OCI-LY1 (cell line): Measurements from ENCODE around the gene WDR70.

Experiments used
- H2AFZ ChIP-seq: fragments of 200-600 bp; sonication (generic), shearing (Covaris generic); 2 replicates; pipeline ENCODE4 v1.6.0; 2014; ENCODE audit warnings: antibody characterized with exemption, mild to moderate bottlenecking, low read length
- H3F3A ChIP-seq: fragments of 200-600 bp; sonication (generic), shearing (Covaris generic); 2 replicates; pipeline ENCODE4 v1.6.0; 2014; ENCODE audit warnings: mild to moderate bottlenecking, antibody characterized with exemption, low read length, moderate library complexity; ENCODE audit not compliant: insufficient read depth
- H3K27ac ChIP-seq: fragments of 200-600 bp; sonication (generic); 2 replicates; pipeline ENCODE4 v1.5.1; 2014; ENCODE audit warnings: low read length, mixed run types, mild to moderate bottlenecking, low read depth; ENCODE audit not compliant: poor library complexity, severe bottlenecking
- H3K27me3 ChIP-seq: fragments of 200-600 bp; sonication (generic); 2 replicates; pipeline ENCODE4 v1.6.0; 2014; ENCODE audit warnings: antibody characterized with exemption, mild to moderate bottlenecking, low read length, moderate library complexity; ENCODE audit not compliant: insufficient read depth
- H3K36me3 ChIP-seq: fragments of 200-600 bp; sonication (generic); 2 replicates; pipeline ENCODE4 v1.6.1; 2014; ENCODE audit warnings: mild to moderate bottlenecking, antibody characterized with exemption, low read length, moderate library complexity, mixed read lengths; ENCODE audit not compliant: insufficient read depth
- H3K4me1 ChIP-seq: fragments of 200-600 bp; sonication (generic); 2 replicates; pipeline ENCODE4 v1.5.1; 2014; ENCODE audit warnings: mild to moderate bottlenecking, low read length, moderate library complexity; ENCODE audit not compliant: insufficient read depth, severe bottlenecking
- H3K4me2 ChIP-seq: fragments of 200-600 bp; sonication (generic), shearing (Covaris generic); 2 replicates; pipeline ENCODE4 v1.6.1; 2014; ENCODE audit warnings: low read length
- H3K4me3 ChIP-seq: fragments of 200-600 bp; sonication (generic); 2 replicates; pipeline ENCODE4 v1.5.1; 2014; ENCODE audit warnings: low read length, low read depth, mild to moderate bottlenecking, mixed read lengths; ENCODE audit not compliant: poor library complexity, severe bottlenecking
- H3K79me2 ChIP-seq: fragments of 200-600 bp; shearing (Covaris generic); 2 replicates; pipeline ENCODE4 v1.6.1; 2016; ENCODE audit warnings: mixed run types, low read length, mixed read lengths; ENCODE audit not compliant: insufficient read depth
- H3K9ac ChIP-seq: fragments of 200-600 bp; sonication (generic), shearing (Covaris generic); 2 replicates; pipeline ENCODE4 v1.6.1; 2014; ENCODE audit warnings: mild to moderate bottlenecking, low read length, mixed read lengths
- H3K9me2 ChIP-seq: fragments of 200-600 bp; sonication (generic), shearing (Covaris generic); 2 replicates; pipeline ENCODE4 v1.6.1; 2014; ENCODE audit warnings: low read depth, mild to moderate bottlenecking, low read length, mixed read lengths
- H3K9me3 ChIP-seq: fragments of 200-600 bp; shearing (Covaris generic); 2 replicates; pipeline ENCODE4 v1.6.1; 2014; ENCODE audit warnings: low read length, mixed read lengths
- H4K20me1 ChIP-seq: fragments of 200-600 bp; sonication (generic), shearing (Covaris generic); 2 replicates; pipeline ENCODE4 v1.6.0; 2016; ENCODE audit warnings: mild to moderate bottlenecking, low read length; ENCODE audit not compliant: insufficient read depth
- EZH2 ChIP-seq: fragments of 200-600 bp; sonication (generic), shearing (Covaris generic); IDR thresholded peaks from 2 replicates; pipeline ENCODE4 v1.8.0; 2017; ENCODE audit warnings: borderline replicate concordance, mixed run types, mild to moderate bottlenecking, antibody characterized with exemption, low read length, moderate library complexity, mixed read lengths
- TF ChIP-seq, protein P1 (sequence below): fragments of 200-600 bp; sonication (generic), shearing (Covaris generic); IDR thresholded peaks from 2 replicates; pipeline ENCODE4 v1.5.1; 2017; ENCODE audit warnings: mild to moderate bottlenecking, antibody characterized with exemption, low read length, moderate library complexity, mixed read lengths

The WDR70 gene

DNA sequence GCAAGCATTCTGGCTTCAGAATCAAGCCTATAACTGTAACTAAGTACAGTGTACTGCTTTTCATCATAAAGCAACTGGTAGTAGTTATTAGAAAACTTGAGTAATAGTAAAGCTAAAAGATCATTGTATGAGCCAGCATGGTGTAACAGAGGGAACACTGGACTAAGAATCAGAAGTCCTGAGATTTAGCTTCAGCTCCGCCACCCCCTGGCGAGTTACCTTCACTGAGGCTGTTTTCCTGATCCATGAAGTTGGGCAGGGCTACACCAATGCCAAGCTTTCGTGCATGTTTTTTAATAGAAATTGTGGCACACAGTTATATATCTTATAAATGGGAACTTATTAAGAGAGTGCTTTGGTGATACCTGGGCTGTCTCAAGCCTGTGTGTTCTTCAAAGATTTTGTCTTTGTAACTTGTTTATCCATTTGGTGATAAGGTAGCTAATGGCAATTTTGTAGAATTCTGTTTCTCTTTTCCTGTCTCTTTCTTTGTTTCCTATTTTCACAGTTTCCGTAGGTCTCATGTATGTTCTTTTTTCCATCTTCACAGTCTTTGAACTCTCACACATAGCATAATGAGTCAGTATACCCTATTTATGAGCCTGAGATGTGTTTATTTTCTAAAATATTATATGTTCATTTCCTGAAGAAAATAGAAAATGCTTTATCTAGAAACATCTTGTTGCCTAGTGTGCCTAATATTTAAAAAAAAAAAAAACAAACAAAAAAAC is 358.4 kb downstream of the WDR70 start:
- Histone ChIP-seq H3K4me3 (no peak overlapping the region), H3K27ac (no peak overlapping the region), H3K9me2 (no peaks in the 10 kb centered on the region), H3F3A (no peaks in the 10 kb centered on the region; the same call in 1 of the 2 replicates), H3K36me3 (peaks cover 9% of the 10 kb centered on the region; the same call in 1 of the 2 replicates), H3K4me1 (peaks cover 16% of the 10 kb centered on the region), H3K4me2 (no peak overlapping the region), H4K20me1 (no peaks in the 10 kb centered on the region), H3K9ac (no peak overlapping the region), H3K27me3 (no peaks in the 10 kb centered on the region), H3K79me2 (no peaks in the 10 kb centered on the region), H2AFZ (no peak overlapping the region), H3K9me3 (no peaks in the 10 kb centered on the region)
- TF ChIP-seq, protein P1, sequence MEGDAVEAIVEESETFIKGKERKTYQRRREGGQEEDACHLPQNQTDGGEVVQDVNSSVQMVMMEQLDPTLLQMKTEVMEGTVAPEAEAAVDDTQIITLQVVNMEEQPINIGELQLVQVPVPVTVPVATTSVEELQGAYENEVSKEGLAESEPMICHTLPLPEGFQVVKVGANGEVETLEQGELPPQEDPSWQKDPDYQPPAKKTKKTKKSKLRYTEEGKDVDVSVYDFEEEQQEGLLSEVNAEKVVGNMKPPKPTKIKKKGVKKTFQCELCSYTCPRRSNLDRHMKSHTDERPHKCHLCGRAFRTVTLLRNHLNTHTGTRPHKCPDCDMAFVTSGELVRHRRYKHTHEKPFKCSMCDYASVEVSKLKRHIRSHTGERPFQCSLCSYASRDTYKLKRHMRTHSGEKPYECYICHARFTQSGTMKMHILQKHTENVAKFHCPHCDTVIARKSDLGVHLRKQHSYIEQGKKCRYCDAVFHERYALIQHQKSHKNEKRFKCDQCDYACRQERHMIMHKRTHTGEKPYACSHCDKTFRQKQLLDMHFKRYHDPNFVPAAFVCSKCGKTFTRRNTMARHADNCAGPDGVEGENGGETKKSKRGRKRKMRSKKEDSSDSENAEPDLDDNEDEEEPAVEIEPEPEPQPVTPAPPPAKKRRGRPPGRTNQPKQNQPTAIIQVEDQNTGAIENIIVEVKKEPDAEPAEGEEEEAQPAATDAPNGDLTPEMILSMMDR, result no peak
- no peak for TF ChIP-seq EZH2

DNA sequence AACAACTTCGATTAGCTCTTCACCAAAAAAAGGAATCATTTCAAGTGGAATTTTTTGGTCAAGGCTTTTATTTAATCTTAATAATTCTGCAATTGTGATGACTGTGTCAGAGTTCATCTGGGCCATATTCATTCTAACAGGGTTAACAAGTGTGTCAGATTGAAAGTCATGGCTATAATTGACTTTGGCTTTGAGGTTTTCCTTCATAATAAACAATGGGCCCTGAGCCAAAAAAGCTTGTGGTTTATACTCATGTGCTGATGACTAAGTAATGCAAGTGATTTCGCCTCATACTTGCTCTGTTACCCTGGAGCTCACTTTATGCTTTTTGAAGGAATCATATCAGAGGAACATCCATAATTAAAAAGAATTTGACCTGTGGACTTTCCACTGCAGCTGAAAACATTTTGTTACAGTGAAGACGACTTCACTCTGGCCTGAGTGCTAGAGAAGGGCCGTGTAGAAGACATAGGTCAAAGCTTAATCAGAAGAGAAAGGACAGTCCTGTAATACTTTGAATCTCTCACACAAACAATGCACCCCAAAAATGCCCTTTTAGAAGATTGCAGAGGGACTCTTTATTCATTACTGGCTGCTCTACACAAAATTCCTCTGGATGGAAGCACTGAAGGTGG is 359.1 kb downstream of the WDR70 start:
- Histone ChIP-seq H4K20me1 (no peaks in the 10 kb centered on the region), H3K4me1 (peaks cover 16% of the 10 kb centered on the region), H3F3A (no peaks in the 10 kb centered on the region; the same call in 1 of the 2 replicates), H3K9me2 (no peaks in the 10 kb centered on the region), H3K27ac (no peak overlapping the region), H3K27me3 (no peaks in the 10 kb centered on the region), H3K4me2 (no peak overlapping the region), H3K9ac (no peak overlapping the region), H3K9me3 (no peaks in the 10 kb centered on the region), H3K36me3 (peaks cover 9% of the 10 kb centered on the region; the same call in 1 of the 2 replicates), H3K4me3 (no peak overlapping the region), H2AFZ (no peak overlapping the region), H3K79me2 (no peaks in the 10 kb centered on the region)
- TF ChIP-seq, protein P1, result no peak
- no peak for TF ChIP-seq EZH2

DNA sequence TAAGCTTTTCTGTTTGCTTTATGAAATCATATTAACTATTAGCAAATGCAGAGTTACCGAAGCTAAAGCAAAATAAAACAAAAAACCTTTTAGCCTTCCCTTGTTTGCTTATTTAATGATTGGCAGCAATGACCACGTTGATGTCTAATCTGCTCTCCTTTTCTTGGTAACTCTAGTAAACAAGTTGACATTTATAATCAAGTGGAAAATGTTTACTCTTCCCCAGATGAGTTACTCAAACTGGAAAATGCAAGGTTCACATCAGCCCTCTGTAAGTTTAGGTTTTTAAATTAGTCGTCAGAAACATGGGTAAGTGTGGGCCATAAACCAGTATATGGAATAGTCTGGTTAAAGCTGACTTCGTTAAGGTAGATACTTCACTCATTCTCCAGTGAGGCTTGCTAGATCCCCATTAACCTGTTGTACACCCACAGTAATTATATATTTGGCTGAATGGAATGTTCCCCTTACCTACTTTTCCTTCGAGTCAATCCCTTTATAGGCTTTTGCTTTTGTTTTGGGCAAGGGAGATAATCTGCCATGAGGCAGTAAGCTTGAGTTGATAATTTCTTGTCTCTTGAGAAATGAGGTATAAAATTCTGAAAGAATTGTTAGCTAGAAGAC is 359.9 kb downstream of the WDR70 start:
- H3K9me2 ChIP-seq, result no peaks in the 10 kb centered on the region
- no peaks in the 10 kb centered on the region for H4K20me1 ChIP-seq
- no peaks in the 10 kb centered on the region for H3K79me2 ChIP-seq
- H3K27ac ChIP-seq, result no peak overlapping the region
- no peaks in the 10 kb centered on the region for H3K9me3 ChIP-seq
- no peaks in the 10 kb centered on the region; the same call in 1 of the 2 replicates for H3F3A ChIP-seq
- H3K4me1 ChIP-seq, result peaks cover 16% of the 10 kb centered on the region
- H3K4me2 ChIP-seq, result no peak overlapping the region
- no peak overlapping the region for H3K4me3 ChIP-seq
- no peak overlapping the region for H3K9ac ChIP-seq
- no peaks in the 10 kb centered on the region for H3K27me3 ChIP-seq
- H2AFZ ChIP-seq, result no peak overlapping the region
- TF ChIP-seq, protein P1, result no peak
- TF ChIP-seq EZH2, result no peak
- H3K36me3 ChIP-seq, result peaks cover 9% of the 10 kb centered on the region; the same call in 1 of the 2 replicates
